G401 (cell line): ENCODE data around the gene JPH3. TPM values are rescaled to one million over a fixed set of nuclear protein-coding genes. Genes with fewer than 3 reads are reported as not detected.
"Not testable (repeated sequence)": the region's sequence is repeated elsewhere in the genome, so short reads cannot be mapped to it uniquely, and the experiment has no call there.

Source experiments
- DNase-seq: peaks from one replicate; pipeline ENCODE4 v3.0.0-alpha.2; 2015; ENCODE audit warnings: low spot score
- in situ Hi-C: cut with HindIII; loops from 2 replicates; pipeline ENCODE4 v1.10.0; 2016; ENCODE audit warnings: low sequenced_read_pairs, mixed read lengths
- total RNA-seq: library from RNA; depleted of rRNA; stranded (reverse); fragments of >200 nt; shearing (Covaris generic); gene quantifications from 2 replicates; pipeline ENCODE4 v1.2.3, GENCODE V29; 2014

JPH3 gene
- total RNA-seq, 1 experiment from 2014 or later, result 22.1 TPM

DNA sequence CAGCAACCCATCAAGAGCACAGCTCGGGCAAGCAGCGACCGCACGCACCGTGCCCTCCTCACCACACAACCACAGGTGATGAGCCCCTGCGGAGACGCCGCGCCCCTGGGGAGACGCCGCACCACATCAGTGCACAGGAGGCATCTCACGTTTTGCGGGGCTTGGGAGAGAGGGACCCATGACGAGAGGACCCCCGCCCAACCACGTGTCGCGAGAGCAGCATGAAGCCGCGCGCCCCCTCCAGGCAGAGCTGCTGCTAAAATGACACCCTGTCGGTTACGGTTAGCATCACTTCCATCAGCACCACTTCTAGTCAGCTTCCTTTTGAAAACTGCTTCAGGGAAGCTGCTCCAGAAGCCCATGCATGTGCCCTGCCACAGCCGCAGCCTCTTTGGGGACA lies 118.1 kb downstream of the JPH3 start:
- no peak for DNase-seq
- in situ Hi-C loops, result no loop called here

DNA sequence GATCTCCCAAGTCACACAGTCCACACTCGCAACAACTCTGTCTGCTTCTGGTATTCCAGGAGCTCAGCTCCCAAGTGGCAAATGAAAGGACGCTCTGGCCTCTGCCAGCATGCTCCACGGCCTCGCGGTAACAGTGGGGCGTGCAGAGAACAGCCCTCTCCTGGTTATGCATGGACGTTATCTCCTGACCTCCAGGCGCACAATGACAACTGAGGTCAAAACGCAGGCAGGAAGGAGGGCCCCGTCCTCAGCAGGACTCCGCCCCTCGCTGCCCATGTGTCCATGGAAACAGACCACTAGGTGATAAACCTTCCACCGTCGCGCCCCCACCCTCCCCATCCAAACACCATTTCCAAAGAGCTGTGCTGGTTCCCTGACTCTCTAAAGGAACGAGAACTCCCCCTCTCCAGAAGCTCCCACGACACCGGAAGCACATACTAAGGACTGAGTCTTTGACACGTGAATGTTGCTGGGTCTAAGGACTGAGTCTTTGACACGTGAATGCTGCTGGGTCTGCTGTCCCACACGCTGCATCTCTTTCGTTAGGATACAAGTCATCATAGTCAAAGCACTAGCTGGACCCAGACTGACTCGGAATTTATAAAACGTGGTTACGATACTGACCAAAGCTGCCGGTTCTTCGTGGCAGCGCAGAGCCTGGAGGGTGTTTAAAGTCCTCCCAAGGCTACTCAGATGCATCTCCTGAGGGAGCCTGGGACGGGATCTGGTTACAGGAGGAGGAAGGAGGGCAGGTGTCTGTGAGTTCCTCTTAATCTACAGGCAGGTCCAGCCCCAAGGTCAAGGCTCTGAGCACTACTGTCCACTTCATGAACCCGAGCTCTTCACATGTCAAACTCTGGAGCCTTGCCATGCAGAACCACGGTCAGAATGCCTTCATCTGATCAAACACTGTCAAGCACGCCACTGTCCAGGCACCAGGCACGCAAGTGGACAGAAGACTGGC lies 119.6 kb downstream of the JPH3 start:
- in situ Hi-C loops, result no loop called here
- DNase-seq, result no peak

DNA sequence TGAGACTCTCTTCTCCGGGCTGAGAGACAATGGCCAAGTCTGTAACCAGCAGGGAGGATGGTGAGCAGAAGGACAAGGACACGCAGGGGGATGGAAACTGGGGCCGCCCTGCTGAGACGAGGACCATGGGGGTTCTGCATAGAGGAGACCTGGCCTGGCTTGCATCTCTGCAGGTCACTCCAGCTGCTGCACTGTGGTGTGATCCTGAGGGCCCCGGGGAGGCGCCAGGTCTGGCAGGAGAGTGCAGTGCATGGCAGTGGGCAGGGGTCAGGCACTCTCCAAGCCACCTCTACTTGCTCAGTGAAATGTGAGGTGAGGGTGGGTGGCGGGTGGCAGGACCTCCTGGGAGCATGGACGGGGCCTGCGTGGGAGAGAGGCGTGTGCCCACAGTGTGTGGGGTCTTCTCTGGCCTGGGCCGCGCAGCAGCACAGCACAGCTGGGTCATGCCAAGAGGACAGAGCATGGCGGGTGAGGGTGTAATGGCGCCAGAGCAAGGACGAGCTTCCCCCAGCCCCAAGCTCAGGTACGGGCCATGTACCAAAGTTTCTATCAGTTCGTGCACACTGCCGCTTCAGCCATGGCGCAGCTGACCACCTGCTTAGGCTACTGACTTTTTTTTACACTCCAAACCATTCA lies 120.4 kb downstream of the JPH3 start:
- in situ Hi-C loops, result no loop called here
- no peak for DNase-seq

- DNase-seq, result peak; percentile 77
- in situ Hi-C loops, result no loop called here
Observed at GRCh38 chr16:87723226-87723623, 120.9 kb downstream of the JPH3 start.

- DNase-seq, result no peak
- in situ Hi-C loops, result no loop called here
Observed at GRCh38 chr16:87724490-87725291, 122.4 kb downstream of the JPH3 start.

- in situ Hi-C loops, result no loop called here
- DNase-seq, result no peak
Observed at GRCh38 chr16:87725596-87726235, 123.4 kb downstream of the JPH3 start.

GRCh38 chr16:87726577-87726976 lies 124.3 kb downstream of the JPH3 start:
- in situ Hi-C loops, DNase-seq: not testable (repeated sequence)

GRCh38 chr16:87727346-87727745 lies 125.0 kb downstream of the JPH3 start:
- in situ Hi-C loops, result no loop called here
- DNase-seq, result no peak

DNA sequence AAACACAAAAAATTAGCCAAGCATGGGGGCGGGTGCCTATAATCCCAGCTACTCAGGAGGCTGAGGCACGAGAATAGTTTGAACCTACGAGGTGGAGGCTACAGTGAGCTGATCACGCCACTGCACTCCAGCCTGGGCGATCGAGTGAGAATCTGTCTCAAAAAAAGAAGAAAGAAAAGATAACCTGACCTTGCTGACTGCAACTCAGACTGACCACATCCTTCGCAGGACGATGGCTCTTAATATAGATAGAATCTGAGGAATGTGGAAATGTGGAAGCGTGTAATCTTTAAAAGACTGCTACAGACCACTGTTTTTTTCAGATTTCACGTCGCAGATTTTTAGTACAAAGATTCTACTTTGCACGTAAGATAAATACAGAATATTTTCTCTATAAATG lies 125.7 kb downstream of the JPH3 start:
- DNase-seq, result no peak
- in situ Hi-C loops, result no loop called here

DNA sequence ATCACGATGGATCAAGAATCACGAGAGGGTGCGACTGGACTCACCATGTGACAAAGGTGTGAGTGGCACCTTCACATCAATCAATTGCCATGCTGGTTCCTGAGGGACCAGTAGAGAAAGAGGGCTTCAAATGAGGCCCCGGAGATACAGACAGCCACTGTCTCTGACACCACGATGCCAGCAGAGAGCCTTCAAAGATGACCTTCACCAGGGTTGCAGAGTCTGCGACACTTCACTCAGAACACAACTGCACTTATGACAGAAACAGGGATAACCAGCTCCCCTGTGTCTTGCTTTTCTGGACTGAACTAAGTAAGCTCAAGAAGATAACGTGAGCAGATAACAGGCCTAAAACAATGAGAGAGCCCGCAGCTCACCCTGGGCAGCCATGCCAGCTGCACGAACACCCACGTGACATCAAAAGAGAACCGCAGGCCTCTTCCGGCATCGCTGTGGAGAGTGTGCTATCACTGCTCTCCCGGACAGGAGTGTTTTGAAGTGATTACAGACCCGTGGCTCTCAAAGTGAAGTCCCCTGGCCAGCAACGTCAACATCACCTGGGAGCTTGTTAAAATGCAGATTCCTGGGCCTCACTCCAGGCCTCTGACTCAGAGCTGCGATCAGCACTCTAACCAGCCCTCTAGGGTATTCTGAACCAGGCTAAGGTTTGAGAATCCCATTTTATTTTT lies 127.1 kb downstream of the JPH3 start:
- in situ Hi-C loops, result no loop called here
- no peak for DNase-seq

GRCh38 chr16:87731607-87732006 lies 129.3 kb downstream of the JPH3 start:
- in situ Hi-C loops, result no loop called here
- no peak for DNase-seq

- in situ Hi-C loops, result no loop called here
- DNase-seq, result no peak
Observed at GRCh38 chr16:87733190-87733589, 130.9 kb downstream of the JPH3 start.

- no peak for DNase-seq
- in situ Hi-C loops, result no loop called here
Observed at GRCh38 chr16:87734644-87735043, 132.3 kb downstream of the JPH3 start.

GRCh38 chr16:87735270-87736007 lies 133.1 kb downstream of the JPH3 start:
- in situ Hi-C loops, result no loop called here
- DNase-seq, result no peak

- in situ Hi-C loops, result no loop called here
- DNase-seq, result no peak
Observed at GRCh38 chr16:87736008-87736382, 133.7 kb downstream of the JPH3 start.

DNA sequence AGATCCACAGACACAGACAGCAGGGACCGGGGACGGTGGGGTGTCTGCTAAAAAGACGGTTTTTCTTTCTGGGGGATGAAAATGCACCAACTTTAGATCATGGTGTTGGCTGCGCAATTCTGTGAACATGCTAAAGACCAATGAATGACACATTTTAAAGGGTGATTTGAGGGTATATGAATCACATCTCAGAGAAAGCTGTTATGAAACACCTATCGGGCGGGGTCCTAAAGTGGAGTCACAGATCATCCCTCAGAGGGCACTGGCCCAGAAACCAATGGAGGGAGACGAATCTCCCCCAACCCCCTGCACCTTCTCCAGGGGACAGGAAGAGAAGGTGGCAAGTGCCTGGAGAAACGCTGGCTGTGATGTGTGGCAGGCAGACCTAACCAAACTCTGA lies 137.5 kb downstream of the JPH3 start:
- in situ Hi-C loops, result no loop called here
- DNase-seq, result no peak

DNA sequence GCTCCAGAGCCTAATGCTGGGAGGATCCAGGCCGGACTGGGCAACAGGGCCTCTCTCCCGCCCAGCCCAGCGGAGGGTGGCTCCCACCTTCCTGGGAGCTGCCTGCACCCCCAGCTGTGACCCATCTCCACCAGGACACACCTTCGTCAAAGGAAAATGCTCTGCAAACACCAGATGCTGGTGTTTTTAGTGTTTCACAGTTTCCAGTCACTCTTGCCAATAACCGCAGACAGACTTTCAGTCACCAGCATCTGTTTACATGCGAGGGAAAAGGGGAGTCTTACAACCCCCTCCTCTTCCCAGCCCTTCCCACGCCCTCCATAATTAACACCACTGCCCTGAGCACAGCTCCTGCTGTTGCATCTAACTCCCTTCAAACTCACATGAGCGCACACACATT lies 138.1 kb downstream of the JPH3 start:
- in situ Hi-C loops, result no loop called here
- no peak for DNase-seq

GRCh38 chr16:87740909-87741424 lies 138.7 kb downstream of the JPH3 start:
- in situ Hi-C loops, result no loop called here
- DNase-seq, result peak; percentile 17
